ENCODE data around the gene GALR1.

The GALR1 gene

GRCh38 chr18:77320971-77321559 is 71.4 kb downstream of the GALR1 start:
- no peak for DNase-seq (ENCODE audit: low read depth in 2 of 3, low spot score in 2 of 3)

DNA sequence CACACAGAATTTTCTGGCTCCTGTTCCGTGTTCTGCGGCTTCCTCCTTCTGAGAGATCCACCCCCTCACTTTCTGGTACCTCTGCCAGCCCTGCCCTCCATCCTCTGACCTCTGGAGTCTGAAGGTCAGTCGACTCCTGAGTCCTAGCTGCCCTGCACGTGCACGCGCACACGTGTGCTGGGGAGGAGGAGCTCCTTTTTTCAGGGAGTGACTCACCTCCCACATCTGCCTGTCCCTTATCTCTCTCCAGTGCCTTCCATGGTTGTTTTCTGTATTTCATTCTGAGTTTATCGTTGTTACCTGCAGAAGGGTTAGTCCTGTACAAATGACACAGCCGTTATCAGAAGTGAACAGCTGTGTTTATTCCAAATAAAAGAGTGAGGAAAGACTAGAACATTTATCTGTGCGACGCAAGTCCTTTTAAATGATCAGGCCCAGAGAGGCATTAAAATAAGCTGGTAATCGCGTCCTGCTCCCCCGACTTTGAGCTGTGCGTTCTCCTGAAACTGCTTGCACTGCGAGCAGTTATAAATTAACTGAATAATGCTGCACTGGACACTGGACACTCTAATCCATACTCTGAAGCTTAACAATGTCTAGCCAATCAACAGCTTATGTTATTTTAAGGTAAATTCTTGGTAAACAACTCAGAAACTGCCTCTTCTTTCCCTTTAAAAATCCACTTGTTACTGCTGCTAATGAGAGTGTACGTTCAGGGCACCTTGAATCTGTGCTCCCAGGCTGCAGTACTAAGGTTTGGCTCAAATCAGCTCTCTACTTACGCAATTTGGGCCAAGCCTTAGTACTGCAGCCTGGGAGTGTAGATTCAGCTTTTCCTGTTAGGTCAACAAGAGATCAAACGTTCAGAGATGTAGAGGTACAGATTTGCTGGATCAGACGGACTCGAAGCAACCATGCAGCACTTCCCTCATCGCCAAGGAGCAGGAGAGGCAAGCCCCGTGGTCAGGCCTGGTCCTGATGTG is 72.5 kb downstream of the GALR1 start:
- no peak for DNase-seq (ENCODE audit: low read depth in 2 of 3, low spot score in 2 of 3)

GRCh38 chr18:77323640-77324299 is 74.1 kb downstream of the GALR1 start:
- no peak for DNase-seq (ENCODE audit: low read depth in 2 of 3, low spot score in 2 of 3)

All from activated CD8-positive, alpha-beta memory T cell treated with anti-CD3 and anti-CD28 coated beads for 48 hours (primary cell).